ENCODE measurements around the gene TICAM1. TPM values are rescaled to one million over a fixed set of nuclear protein-coding genes. Genes with fewer than 3 reads are reported as not detected.
A peak's percentile ranks its signal among the peaks of the same experiment; 100 is the strongest.

The TICAM1 gene
- total and polyA plus RNA-seq, 2 of the 8 experiments (the other 6 are each of a cell fraction or from before 2014, with no cell fraction given), result 0.41 to 0.65 TPM

- 2% methylated on average over 70 of the region's 80 CpGs; no CpG with 5 or more reads in 1 of the 2 experiments for WGBS, 2 experiments (ENCODE audit: extremely low coverage in 1 of 2, insufficient coverage in 1 of 2, insufficient read length in 1 of 2, insufficient replicate concordance in 2 of 2, low coverage in 1 of 2, low lambda C conversion rate in 2 of 2, missing lambda C conversion rate in 1 of 2)
- TF ChIP-seq SIX5 (IDR thresholded peaks at IDR 0.05; ENCODE audit: low read depth, low read length) (peak; percentile 99), PHF8 (conservative IDR thresholded peaks at IDR 0.05; ENCODE audit: low read depth, low read length) (peak; percentile 94), JUN (IDR thresholded peaks at IDR 0.05; ENCODE audit: low read depth, low read length) (no peak), CHD2 (IDR thresholded peaks at IDR 0.05; ENCODE audit: low read length) (peak; percentile 71; the same call in 1 of the 2 replicates), GTF2F1 (IDR thresholded peaks at IDR 0.05; ENCODE audit: borderline replicate concordance, low read depth, low read length) (no peak), GABPA (IDR thresholded peaks at IDR 0.05; ENCODE audit: borderline replicate concordance, insufficient read depth, low read length) (peak; percentile 83; the same call in 1 of the 2 replicates), CREB1 (IDR thresholded peaks at IDR 0.05) (peak; percentile 99), KDM1A (IDR thresholded peaks at IDR 0.05; ENCODE audit: borderline replicate concordance, low read length) (no peak), KDM4A (IDR thresholded peaks at IDR 0.05; ENCODE audit: low read depth, low read length, severe bottlenecking) (peak; percentile 53), POLR2AphosphoS5 (IDR thresholded peaks at IDR 0.05; ENCODE audit: low read depth, low read length) (peak; percentile 90), TCF12 (IDR thresholded peaks at IDR 0.05; ENCODE audit: low read depth, low read length) (0 out of 2 replicates have a peak, but pooled peaks have one; percentile 5), SP4 (IDR thresholded peaks at IDR 0.05; ENCODE audit: low read length) (no peak)
Observed at GRCh38 chr19:4791183-4792018, 40.1 kb downstream of the TICAM1 start, which contains the start of gene FEM1A. FEM1A (plus strand) TSS chr19:4791734; CDS start chr19:4791855, 121 bp downstream.

More at GRCh38 chr19:4791183-4792018, 40.1 kb downstream of the TICAM1 start, which contains the start of gene FEM1A:
- no peaks in the 10 kb centered on the region for H3K9me3 ChIP-seq (ENCODE audit: insufficient read depth in 2 of 2, low read depth in 1 of 2, low read length in 1 of 2)
- no peak within 1 kb of the TSS for H4K91ac ChIP-seq (replicated peaks; ENCODE audit: insufficient read length, low read length)
- H2AK5ac ChIP-seq (ENCODE audit: low read depth, low read length), result 0 out of 2 replicates have a peak within 1 kb of the TSS, but pooled peaks have one; percentile 65
- CTCF ChIA-PET (ENCODE audit: partially characterized antibody), result interaction anchor here (0.6 to 8.7 kb wide), 16 partner anchors 9 to 155 kb away, joined by 3 to 212 read pairs (median 6); no protein-coding TSS in a partner anchor
- no peak within 1 kb of the TSS for H3K23ac ChIP-seq (ENCODE audit: insufficient read length)
- peak within 1 kb of the TSS; percentile 95 for H3K27ac ChIP-seq (ENCODE audit: low read depth, low read length)
- peaks cover 3 to 35% of the 10 kb centered on the region in 2 experiments; a peak in 3 of 4 replicates for H3K79me2 ChIP-seq (ENCODE audit: control insufficient read depth in 1 of 2, insufficient read depth in 2 of 2, low read length in 2 of 2)
- peak within 1 kb of the TSS; percentile 87 for H3K18ac ChIP-seq (ENCODE audit: extremely low read depth, low read length)
- H4K5ac ChIP-seq (ENCODE audit: insufficient read length, low read depth, low read length), result peak within 1 kb of the TSS; percentile 89
- peaks cover 0 to 8% (median 1%) of the 10 kb centered on the region in 4 experiments; a peak in 4 of 7 replicates for H3K4me1 ChIP-seq (replicated peaks in 1 of 4; ENCODE audit: control insufficient read depth in 3 of 4, insufficient read depth in 4 of 4, low read length in 3 of 4)
- POLR2A ChIA-PET (ENCODE audit: partially characterized antibody), result interaction anchor here (0.6 to 2.9 kb wide), 13 partner anchors 9 to 67 kb away, joined by 3 to 16 read pairs (median 3); partner anchors contain the start of genes DPP9 and TICAM1
- no peak within 1 kb of the TSS for H3K14ac ChIP-seq (ENCODE audit: insufficient read length)
- no peak within 1 kb of the TSS for H3K56ac ChIP-seq (replicated peaks; ENCODE audit: insufficient read length, low read depth, low read length)
- DNase-seq (ENCODE audit: low read depth in 1 of 2, low spot score in 2 of 2) (peak; percentile 99), FAIRE-seq (peak; percentile 94)
- peaks cover 7% of the 10 kb centered on the region for H3K79me1 ChIP-seq (ENCODE audit: low read depth, low read length)
- peak within 1 kb of the TSS; percentile 91 to 98 (median 96) for H3K9ac ChIP-seq (replicated peaks in 1 of 4; ENCODE audit: extremely low read depth in 1 of 4, low read depth in 3 of 4, low read length in 3 of 4)
- H2BK12ac ChIP-seq (ENCODE audit: low read depth, low read length), result no peak within 1 kb of the TSS
- peak within 1 kb of the TSS; percentile 80 to 86 (median 83) for H3K4me3 ChIP-seq (ENCODE audit: extremely low read depth in 1 of 4, insufficient read depth in 2 of 4, low read depth in 3 of 4, low read length in 4 of 4)
- H3K27me3 ChIP-seq (replicated peaks in 1 of 4; ENCODE audit: control insufficient read depth in 3 of 4, extremely low read depth in 1 of 4, insufficient read depth in 3 of 4, low read length in 3 of 4), result no peaks in the 10 kb centered on the region
- H2BK120ac ChIP-seq (replicated peaks; ENCODE audit: low read depth, low read length), result no peak within 1 kb of the TSS
- H3K36me3 ChIP-seq (ENCODE audit: control insufficient read depth in 2 of 4, insufficient read depth in 4 of 4, low read length in 3 of 4), result peaks cover 5 to 24% (median 10%) of the 10 kb centered on the region in 4 experiments; a peak in 7 of 8 replicates
- H3K4ac ChIP-seq (replicated peaks; ENCODE audit: insufficient read length, low read depth, low read length), result no peak within 1 kb of the TSS
- peak within 1 kb of the TSS; percentile 82 to 88 for H3K4me2 ChIP-seq (ENCODE audit: insufficient read depth in 1 of 2, low read depth in 2 of 2, low read length in 2 of 2)
- peaks cover 0 to 2% of the 10 kb centered on the region in 2 experiments for H4K20me1 ChIP-seq (replicated peaks in 1 of 2; ENCODE audit: control insufficient read depth in 1 of 2, insufficient read depth in 2 of 2, low read length in 2 of 2)
- H2BK5ac ChIP-seq (ENCODE audit: low read depth, low read length), result peak within 1 kb of the TSS; percentile 71
- peak within 1 kb of the TSS; percentile 99 for H4K8ac ChIP-seq (ENCODE audit: extremely low read depth, insufficient read depth, low read length)
- peaks cover 4% of the 10 kb centered on the region; the same call in 1 of the 2 replicates for H3K23me2 ChIP-seq (ENCODE audit: low read depth, low read length)
- H2AFZ ChIP-seq (ENCODE audit: low read length), result 0 out of 2 replicates have a peak within 1 kb of the TSS, but pooled peaks have one; percentile 70
- H2BK20ac ChIP-seq (ENCODE audit: low read length), result no peak within 1 kb of the TSS
- H2BK15ac ChIP-seq (ENCODE audit: low read length), result no peak within 1 kb of the TSS

Measured in H1 (cell line).